ENCODE data around the gene TRABD2A.

TRABD2A gene

DNA sequence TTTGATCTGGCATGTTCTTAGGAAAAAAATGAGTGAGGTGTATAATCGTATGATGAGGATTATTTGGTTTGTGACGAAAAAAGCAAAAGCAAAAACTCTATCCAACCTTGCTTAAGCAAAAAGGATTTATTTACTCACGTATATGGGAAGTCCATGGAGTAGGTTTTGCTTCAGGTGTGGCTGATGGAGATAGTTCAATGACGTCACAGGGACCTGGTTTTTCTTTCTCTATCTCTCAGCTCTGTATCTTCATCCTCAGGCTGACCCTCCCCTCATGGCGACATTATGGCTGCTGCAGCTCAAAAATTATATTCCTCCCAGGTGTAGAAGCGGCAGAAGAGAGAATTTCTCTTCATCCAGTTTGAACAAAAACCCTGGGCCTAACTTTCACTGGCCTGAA is 33.5 kb upstream of the TRABD2A start:
- no peaks in the 10 kb centered on the region for H3K9me3 ChIP-seq (ENCODE audit: insufficient read depth, low read depth, low read length)
- no peak for TF ChIP-seq EZH2phosphoT487 (IDR thresholded peaks at IDR 0.05; ENCODE audit: borderline replicate concordance)
- TF ChIP-seq, protein P1, sequence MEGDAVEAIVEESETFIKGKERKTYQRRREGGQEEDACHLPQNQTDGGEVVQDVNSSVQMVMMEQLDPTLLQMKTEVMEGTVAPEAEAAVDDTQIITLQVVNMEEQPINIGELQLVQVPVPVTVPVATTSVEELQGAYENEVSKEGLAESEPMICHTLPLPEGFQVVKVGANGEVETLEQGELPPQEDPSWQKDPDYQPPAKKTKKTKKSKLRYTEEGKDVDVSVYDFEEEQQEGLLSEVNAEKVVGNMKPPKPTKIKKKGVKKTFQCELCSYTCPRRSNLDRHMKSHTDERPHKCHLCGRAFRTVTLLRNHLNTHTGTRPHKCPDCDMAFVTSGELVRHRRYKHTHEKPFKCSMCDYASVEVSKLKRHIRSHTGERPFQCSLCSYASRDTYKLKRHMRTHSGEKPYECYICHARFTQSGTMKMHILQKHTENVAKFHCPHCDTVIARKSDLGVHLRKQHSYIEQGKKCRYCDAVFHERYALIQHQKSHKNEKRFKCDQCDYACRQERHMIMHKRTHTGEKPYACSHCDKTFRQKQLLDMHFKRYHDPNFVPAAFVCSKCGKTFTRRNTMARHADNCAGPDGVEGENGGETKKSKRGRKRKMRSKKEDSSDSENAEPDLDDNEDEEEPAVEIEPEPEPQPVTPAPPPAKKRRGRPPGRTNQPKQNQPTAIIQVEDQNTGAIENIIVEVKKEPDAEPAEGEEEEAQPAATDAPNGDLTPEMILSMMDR (conservative IDR thresholded peaks at IDR 0.05; ENCODE audit: low read length), result no peak

DNA sequence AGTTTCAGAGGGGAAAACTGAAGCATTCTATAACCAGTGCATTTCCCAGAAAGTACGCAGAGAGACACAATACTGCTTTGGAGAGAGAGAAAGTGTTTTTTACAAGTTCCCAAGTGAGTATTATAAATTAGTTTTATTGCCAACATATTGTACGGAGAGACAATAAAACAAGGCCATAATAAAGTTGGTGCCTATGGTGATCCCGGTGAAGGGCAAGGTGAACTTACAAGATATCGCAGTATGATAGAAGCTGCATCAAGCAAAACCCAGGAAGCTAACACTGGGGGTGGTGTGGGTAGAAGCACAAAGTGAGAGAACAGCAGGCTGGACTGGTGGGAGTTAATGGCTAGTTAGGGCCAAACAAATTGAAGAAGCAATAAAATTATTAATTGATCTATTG is 32.1 kb upstream of the TRABD2A start:
- 0 out of 2 replicates have a peak, but pooled peaks cover 4% of the 10 kb centered on the region for H3K79me2 ChIP-seq (ENCODE audit: insufficient read depth, low read length)
- no peak for TF ChIP-seq EZH2phosphoT487 (IDR thresholded peaks at IDR 0.05; ENCODE audit: borderline replicate concordance)
- TF ChIP-seq, protein P1 (conservative IDR thresholded peaks at IDR 0.05; ENCODE audit: low read length), result no peak
- H3K9ac ChIP-seq (ENCODE audit: low read depth, low read length, poor library complexity, severe bottlenecking), result no peak overlapping the region

More for the DNA sequence above, 33.5 kb upstream of the TRABD2A start:
- H3K4me1 ChIP-seq (ENCODE audit: insufficient read depth, low read length, poor library complexity, severe bottlenecking), result no peaks in the 10 kb centered on the region
- no peaks in the 10 kb centered on the region for H3F3A ChIP-seq (ENCODE audit: low read depth)
- H3K36me3 ChIP-seq (ENCODE audit: insufficient read depth, low read length), result no peaks in the 10 kb centered on the region
- H3K9me2 ChIP-seq (replicated peaks; ENCODE audit: low read depth, low read length), result no peaks in the 10 kb centered on the region
- no peak overlapping the region for H3K4me2 ChIP-seq (ENCODE audit: low read depth, low read length, poor library complexity, severe bottlenecking)
- no peaks in the 10 kb centered on the region for H3K79me2 ChIP-seq (ENCODE audit: insufficient read depth, low read length)
- H4K20me1 ChIP-seq (ENCODE audit: insufficient read depth, low read length, poor library complexity, severe bottlenecking), result no peaks in the 10 kb centered on the region
- H3K9ac ChIP-seq (ENCODE audit: low read depth, low read length, poor library complexity, severe bottlenecking), result no peak overlapping the region
- H3K4me3 ChIP-seq (ENCODE audit: low read length, poor library complexity, severe bottlenecking), result no peak overlapping the region
- H2AFZ ChIP-seq (ENCODE audit: low read length), result no peak overlapping the region
- H3K27me3 ChIP-seq (ENCODE audit: insufficient read depth, low read length, poor library complexity, severe bottlenecking), result no peaks in the 10 kb centered on the region

DNA sequence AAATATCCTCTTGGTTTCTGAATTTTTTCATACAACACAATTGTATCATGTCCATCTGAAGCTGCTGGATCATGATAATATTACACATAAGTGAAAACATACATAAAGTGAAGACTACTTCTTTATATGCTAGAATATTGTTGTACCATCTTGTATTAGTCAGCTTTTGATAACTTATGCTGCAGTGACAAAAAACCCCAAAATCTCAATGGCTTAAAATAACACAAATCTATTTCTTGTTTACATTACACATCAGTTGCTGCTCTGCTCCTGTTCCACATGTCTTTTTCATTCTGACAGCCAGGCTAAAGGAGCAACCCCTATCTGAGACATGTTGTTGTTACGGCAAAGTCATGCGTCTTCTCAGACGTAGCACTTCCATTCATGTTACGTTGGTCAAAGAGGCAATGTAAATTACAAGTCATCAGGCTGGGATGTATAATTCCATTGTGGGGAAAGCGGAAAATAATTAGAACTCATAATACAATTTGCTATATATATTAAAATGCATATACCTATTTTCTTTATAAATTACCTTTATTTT is 30.3 kb upstream of the TRABD2A start:
- Histone ChIP-seq H3K9ac (ENCODE audit: low read depth, low read length, poor library complexity, severe bottlenecking) (no peak overlapping the region), H3F3A (ENCODE audit: low read depth) (no peaks in the 10 kb centered on the region; the same call in 1 of the 2 replicates), H3K4me3 (ENCODE audit: low read length, poor library complexity, severe bottlenecking) (no peak overlapping the region), H2AFZ (ENCODE audit: low read length) (no peak overlapping the region), H3K36me3 (ENCODE audit: insufficient read depth, low read length) (no peaks in the 10 kb centered on the region), H4K20me1 (ENCODE audit: insufficient read depth, low read length, poor library complexity, severe bottlenecking) (peaks cover 21% of the 10 kb centered on the region), H3K79me2 (ENCODE audit: insufficient read depth, low read length) (peaks cover 20% of the 10 kb centered on the region), H3K4me1 (ENCODE audit: insufficient read depth, low read length, poor library complexity, severe bottlenecking) (peaks cover 19% of the 10 kb centered on the region), H3K27me3 (ENCODE audit: insufficient read depth, low read length, poor library complexity, severe bottlenecking) (no peaks in the 10 kb centered on the region), H3K4me2 (ENCODE audit: low read depth, low read length, poor library complexity, severe bottlenecking) (no peak overlapping the region), H3K9me2 (replicated peaks; ENCODE audit: low read depth, low read length) (no peaks in the 10 kb centered on the region), H3K9me3 (ENCODE audit: insufficient read depth, low read depth, low read length) (no peaks in the 10 kb centered on the region)
- TF ChIP-seq, protein P1 (conservative IDR thresholded peaks at IDR 0.05; ENCODE audit: low read length), result no peak
- TF ChIP-seq EZH2phosphoT487 (IDR thresholded peaks at IDR 0.05; ENCODE audit: borderline replicate concordance), result no peak

More for the DNA sequence above, 32.1 kb upstream of the TRABD2A start:
- Histone ChIP-seq H4K20me1 (ENCODE audit: insufficient read depth, low read length, poor library complexity, severe bottlenecking) (peaks cover 8% of the 10 kb centered on the region), H3K36me3 (ENCODE audit: insufficient read depth, low read length) (no peaks in the 10 kb centered on the region), H2AFZ (ENCODE audit: low read length) (no peak overlapping the region), H3K27me3 (ENCODE audit: insufficient read depth, low read length, poor library complexity, severe bottlenecking) (no peaks in the 10 kb centered on the region), H3K4me2 (ENCODE audit: low read depth, low read length, poor library complexity, severe bottlenecking) (no peak overlapping the region), H3K9me3 (ENCODE audit: insufficient read depth, low read depth, low read length) (no peaks in the 10 kb centered on the region), H3K9me2 (replicated peaks; ENCODE audit: low read depth, low read length) (no peaks in the 10 kb centered on the region), H3F3A (ENCODE audit: low read depth) (no peaks in the 10 kb centered on the region; the same call in 1 of the 2 replicates), H3K4me1 (ENCODE audit: insufficient read depth, low read length, poor library complexity, severe bottlenecking) (peaks cover 11% of the 10 kb centered on the region), H3K4me3 (ENCODE audit: low read length, poor library complexity, severe bottlenecking) (no peak overlapping the region)

Data from Loucy (cell line).